ENCODE data around the gene TMPRSS2.

DNA sequence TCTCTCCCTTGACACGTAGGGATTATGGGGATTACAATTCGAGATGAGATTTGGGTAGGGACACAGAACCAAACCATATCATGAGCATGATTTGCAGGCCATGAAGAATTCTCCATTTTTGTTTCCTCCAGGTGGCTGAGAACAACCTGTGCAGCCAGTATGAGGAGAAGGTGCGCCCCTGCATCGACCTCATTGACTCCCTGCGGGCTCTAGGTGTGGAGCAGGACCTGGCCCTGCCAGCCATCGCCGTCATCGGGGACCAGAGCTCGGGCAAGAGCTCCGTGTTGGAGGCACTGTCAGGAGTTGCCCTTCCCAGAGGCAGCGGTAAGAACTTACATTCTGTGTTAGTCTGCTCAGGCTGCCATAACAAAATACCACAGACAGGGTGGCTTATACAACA lies 72.3 kb downstream of the TMPRSS2 start:
- TF ChIP-seq, protein P1, sequence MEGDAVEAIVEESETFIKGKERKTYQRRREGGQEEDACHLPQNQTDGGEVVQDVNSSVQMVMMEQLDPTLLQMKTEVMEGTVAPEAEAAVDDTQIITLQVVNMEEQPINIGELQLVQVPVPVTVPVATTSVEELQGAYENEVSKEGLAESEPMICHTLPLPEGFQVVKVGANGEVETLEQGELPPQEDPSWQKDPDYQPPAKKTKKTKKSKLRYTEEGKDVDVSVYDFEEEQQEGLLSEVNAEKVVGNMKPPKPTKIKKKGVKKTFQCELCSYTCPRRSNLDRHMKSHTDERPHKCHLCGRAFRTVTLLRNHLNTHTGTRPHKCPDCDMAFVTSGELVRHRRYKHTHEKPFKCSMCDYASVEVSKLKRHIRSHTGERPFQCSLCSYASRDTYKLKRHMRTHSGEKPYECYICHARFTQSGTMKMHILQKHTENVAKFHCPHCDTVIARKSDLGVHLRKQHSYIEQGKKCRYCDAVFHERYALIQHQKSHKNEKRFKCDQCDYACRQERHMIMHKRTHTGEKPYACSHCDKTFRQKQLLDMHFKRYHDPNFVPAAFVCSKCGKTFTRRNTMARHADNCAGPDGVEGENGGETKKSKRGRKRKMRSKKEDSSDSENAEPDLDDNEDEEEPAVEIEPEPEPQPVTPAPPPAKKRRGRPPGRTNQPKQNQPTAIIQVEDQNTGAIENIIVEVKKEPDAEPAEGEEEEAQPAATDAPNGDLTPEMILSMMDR (IDR thresholded peaks at IDR 0.05; ENCODE audit: low read length), result no peak
- TF ChIP-seq EZH2 (IDR thresholded peaks at IDR 0.05; ENCODE audit: borderline replicate concordance, low read length), result no peak
